HEK293 (cell line): ENCODE measurements around the gene CNPPD1.

ENCODE experiments used
- HOXC10 ChIP-seq: sonication (generic); formaldehyde crosslinking; IDR thresholded peaks from 2 replicates; pipeline ENCODE4 v1.8.1; 2023; ENCODE audit warnings: mild to moderate bottlenecking, missing genetic modification reagents
- KLF9 ChIP-seq: fragments of 450-650 bp; formaldehyde crosslinking; IDR thresholded peaks from 2 replicates; pipeline ENCODE4 v1.5.1; 2016; ENCODE audit warnings: missing biosample characterization, missing genetic modification characterization, low read depth
- MYNN ChIP-seq: fragments of 450-650 bp; formaldehyde crosslinking; IDR thresholded peaks from 2 replicates; pipeline ENCODE4 v1.5.1; 2016; ENCODE audit warnings: missing biosample characterization, missing genetic modification characterization, borderline replicate concordance
- ZNF239 ChIP-seq: fragments of 450-650 bp; formaldehyde crosslinking; IDR thresholded peaks from 2 replicates; pipeline ENCODE4 v1.5.1; 2016; ENCODE audit warnings: missing biosample characterization, missing genetic modification characterization
- ZNF548 ChIP-seq: fragments of 450-650 bp; formaldehyde crosslinking; IDR thresholded peaks from 2 replicates; pipeline ENCODE4 v1.5.1; 2016; ENCODE audit warnings: missing biosample characterization, missing genetic modification characterization
- ZSCAN5A ChIP-seq: fragments of 450-650 bp; formaldehyde crosslinking; IDR thresholded peaks from 2 replicates; pipeline ENCODE4 v1.5.1; 2016; ENCODE audit warnings: missing biosample characterization, missing genetic modification characterization

- TF ChIP-seq KLF9 (tag by site-specific recombination) = no peak
- no peak for TF ChIP-seq ZSCAN5A (tag by site-specific recombination)
- TF ChIP-seq MYNN (tag by site-specific recombination) = no peak
- no peak for TF ChIP-seq ZNF239 (tag by site-specific recombination)
- no peak for TF ChIP-seq ZNF548 (tag by site-specific recombination)
- no peak for TF ChIP-seq HOXC10 (CRISPR knock-in tag)
Observed at GRCh38 chr2:219204425-219205164, 27.9 kb upstream of the CNPPD1 start.
